Activated CD4-positive, alpha-beta T cell treated with anti-CD3 and anti-CD28 coated beads, Interleukin-2, amount 50 U/mL, for 16 hours (primary cell): ENCODE data around the gene USF2.

ENCODE experiments used
- DNase-seq: peaks from one replicate; pipeline ENCODE4 v3.0.0-alpha.2; 2020

Gene USF2

GRCh38 chr19:35304036-35304435, 35.3 kb downstream of the USF2 start:
- no peak for DNase-seq

DNA sequence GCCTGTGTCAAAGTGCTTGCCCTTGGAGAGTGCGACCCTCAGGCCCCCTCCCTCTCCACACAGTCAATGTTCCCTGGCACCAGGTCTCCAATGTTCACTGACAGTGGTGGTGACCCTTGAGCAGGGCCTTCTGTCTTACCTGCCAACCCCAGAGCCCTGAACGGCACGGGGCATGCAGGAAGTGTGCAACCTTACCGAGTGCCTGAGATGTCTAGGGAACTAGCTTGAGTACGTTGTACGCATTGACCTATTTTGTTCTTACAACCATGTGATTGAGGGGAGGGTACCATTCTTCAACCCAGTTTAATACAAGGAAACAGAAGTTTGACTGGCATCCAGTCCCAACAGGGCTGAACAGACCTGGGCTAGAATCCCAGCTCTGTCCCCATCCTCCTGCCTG, 36.4 kb downstream of the USF2 start:
- DNase-seq = no peak

- peak; percentile 5 for DNase-seq
Observed at GRCh38 chr19:35306473-35307246, 37.9 kb downstream of the USF2 start.

GRCh38 chr19:35307931-35308330, 39.2 kb downstream of the USF2 start:
- DNase-seq = no peak

DNA sequence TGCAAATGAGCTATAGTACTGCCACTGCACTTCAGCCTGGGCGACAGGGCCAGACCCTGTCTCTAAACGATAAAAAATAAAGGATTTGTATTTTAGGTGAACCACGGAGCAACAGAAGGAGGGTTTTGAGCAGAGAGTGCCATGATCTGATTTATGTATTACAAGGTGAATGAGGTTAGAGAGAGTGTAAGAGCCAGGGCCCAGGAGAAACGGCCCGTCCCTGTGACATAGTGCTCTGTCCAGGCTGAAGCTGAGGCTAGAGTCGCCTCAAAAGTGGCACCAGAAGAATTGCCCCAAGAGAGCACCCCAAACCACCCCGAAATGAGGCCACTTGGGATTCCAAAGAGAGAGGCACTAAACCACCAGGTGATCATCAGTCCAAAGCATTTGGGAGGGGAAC, 40.1 kb downstream of the USF2 start:
- DNase-seq = no peak

- DNase-seq = no peak
Observed at GRCh38 chr19:35309481-35310279, 40.9 kb downstream of the USF2 start.

GRCh38 chr19:35310331-35310730, 41.6 kb downstream of the USF2 start:
- no peak for DNase-seq

GRCh38 chr19:35310811-35311465, 42.2 kb downstream of the USF2 start:
- no peak for DNase-seq

DNA sequence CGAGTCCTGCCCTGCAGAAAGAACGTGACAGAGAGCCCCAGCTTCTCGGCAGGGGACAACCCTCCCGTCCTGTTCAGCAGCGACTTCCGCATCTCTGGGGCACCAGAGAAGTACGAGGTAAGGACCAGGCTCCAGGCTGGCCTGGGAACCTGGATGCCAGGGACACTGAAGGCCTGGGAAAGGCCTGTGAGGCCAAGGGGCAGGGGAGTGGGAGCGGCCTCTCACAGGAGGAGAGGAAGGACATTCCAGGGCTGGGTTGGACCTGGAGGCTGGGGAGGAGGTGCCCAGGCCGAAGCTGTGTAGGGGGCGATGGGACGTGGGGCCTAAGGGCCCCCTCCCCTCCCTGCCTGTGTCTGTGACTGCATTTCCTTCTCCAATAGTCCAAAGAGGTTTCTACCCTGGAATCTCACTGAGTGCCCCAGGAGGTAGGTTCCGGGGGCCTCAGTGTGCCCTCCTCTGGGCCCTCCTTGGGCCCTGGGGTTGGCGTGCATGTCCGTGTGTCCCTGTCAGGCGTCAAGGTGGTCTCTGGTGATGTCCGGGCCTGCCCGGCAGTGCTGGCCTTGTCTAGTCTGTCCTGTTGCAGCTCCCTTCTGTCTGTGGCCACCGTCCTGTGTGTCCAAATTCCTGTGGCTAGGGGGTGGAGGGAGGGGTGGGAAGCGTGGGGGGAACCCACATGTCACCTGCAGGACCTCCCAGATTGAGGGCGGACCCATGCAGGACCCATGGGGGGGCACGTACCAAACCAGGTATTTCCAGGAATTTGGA, 43.3 kb downstream of the USF2 start:
- no peak for DNase-seq

- no peak for DNase-seq
Observed at GRCh38 chr19:35313587-35313986, 44.8 kb downstream of the USF2 start.

GRCh38 chr19:35314031-35314430, 45.3 kb downstream of the USF2 start:
- no peak for DNase-seq

GRCh38 chr19:35314858-35315470, 46.2 kb downstream of the USF2 start:
- DNase-seq = no peak

DNA sequence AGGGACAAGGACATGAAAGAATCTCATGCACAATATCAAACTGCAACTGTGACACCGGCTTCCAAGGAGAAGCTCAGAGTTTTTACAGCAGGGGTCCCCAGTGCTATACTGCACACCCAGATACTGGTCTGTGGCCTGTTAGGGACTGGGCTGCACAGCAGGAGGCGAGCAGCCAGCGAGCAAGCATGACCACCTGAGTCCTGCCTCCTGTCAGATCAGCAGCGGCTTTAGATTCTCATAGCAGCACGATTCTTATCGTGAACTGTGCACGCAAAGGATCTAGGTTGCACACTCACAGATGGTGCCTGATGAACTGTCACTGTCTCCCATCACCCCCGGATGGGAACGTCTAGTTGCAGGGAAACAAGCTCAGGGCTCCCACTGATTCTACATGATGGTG, 47.1 kb downstream of the USF2 start:
- no peak for DNase-seq

DNA sequence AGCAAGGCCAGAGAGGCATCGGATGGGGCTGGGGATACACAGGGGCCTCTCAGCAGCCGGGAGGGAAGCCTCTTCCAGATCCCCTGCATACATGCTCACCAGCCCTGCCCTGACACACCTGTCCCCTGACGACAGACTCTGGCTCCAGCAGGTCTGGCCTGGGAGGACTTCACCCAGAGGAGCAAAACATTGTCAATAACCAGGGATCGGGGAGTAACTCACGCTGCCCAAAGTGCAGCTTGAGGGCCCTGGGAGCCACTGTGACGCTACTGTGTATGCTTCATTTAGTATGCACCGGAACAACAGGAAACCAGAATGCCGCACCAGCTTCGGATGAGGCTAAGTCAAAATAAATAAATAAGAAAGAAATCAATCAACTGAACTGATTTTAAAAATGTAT, 47.8 kb downstream of the USF2 start:
- DNase-seq = no peak

DNA sequence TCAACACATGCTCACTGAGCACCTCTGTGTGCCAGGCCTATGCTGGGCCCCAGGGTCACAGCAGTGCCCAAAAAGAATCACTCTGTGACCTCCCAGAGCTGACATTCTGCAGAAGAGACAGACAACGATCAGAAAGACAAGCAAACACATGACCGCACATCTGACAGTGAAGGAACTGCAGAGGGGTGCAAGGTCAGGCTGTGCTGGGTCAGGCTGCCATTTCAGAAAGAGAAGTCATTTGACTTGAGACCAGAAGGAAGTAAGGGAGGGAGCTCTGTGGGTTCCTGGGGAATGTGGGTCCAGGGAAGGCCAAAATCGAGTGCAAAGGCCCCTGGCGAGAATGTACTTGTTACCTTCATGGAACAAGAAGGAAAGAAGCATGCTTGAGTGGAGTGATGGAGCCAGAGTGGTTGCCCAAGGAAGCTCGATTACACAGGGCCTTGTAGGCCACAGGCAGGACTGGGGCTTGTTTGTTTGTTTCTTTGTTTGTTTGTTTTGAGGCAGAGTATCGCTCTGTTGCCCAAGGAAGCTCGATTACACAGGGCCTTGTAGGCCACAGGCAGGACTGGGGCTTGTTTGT, 48.8 kb downstream of the USF2 start:
- DNase-seq = no peak

DNA sequence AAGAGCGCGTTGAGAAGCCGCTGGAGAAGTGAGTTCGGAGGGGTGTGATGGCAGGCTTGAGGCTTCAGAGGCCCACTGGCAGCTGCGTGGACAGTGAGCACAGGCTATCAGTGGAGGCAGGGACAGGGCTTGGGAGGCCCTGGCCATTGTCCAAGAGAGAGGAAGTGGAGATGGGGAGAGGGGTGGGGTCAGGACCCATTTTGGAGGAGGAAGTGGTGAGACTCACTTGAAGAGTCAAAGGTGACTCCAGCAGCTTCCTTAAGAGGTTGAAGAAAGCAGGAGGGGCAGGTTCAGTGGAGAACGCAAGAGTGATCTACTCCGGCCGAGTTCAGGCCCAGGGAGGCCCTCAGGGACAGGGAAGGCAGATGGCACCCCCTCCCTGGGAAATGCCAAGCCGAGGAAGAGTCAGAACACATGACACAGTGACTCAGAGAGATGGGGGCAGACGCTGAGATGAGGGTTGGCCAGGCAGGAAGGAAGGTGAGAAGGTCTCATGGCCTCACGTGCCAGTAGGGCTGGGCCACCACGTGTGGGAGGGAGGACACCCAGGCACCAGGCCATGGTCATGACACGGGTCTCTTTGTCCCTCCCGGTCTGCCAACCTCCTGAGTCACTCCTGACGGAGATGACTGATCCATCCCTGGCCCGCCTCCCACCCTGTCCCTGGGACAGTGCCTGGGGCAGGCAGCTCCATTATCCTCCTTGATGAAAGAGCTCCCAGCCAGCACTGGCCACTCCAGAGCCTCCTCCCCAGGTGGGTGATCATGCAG, 50.1 kb downstream of the USF2 start:
- DNase-seq = no peak

DNA sequence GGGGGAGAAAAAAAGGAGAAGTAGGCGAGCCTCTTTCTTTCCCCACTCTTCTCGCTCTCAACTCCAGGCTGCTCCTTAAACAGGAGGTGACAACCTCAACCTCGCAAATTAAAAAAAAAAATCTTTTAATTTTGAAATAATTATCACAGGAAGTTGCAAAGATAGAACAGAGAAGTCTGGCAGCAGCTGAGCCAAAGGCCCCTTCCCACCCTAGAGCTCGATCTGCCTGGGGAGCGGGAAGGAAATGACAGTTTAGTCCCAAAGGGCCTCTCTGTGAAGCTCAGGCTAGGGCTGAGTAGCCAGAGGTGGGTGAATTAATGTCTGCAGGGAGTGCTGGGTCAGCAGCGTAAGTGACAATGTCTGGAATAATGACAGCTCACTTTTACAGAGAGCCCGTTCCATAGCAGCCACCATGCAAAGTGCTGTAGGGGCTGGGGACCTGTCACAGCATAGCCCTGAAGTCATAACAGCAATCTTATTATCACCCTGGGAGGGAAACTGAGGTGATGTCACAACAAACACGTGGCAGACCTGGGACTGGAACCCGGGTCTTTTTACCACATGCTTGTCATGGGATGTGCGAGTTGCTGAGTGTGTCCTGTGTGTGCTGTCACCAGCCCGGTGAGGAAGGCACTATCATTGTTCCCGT, 51.4 kb downstream of the USF2 start:
- no peak for DNase-seq

DNA sequence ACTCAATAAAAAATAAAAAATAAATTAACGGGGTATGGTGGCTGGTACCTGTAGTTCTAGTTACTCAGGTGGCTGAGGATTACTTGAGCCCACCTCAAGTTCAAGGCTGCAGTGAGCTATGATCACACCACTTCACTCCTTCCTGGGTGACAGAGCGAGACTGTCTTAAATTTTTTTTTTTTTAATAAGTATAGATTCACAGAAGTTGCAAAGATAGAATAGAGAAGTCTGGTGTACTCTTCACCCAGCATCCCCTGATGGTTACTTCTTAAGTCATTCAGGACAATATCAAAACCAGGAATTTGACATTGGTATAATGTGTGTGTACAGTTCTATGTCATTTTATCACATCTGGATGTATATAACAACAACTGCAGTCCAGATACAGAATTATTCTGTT, 52.5 kb downstream of the USF2 start:
- DNase-seq = no peak

DNA sequence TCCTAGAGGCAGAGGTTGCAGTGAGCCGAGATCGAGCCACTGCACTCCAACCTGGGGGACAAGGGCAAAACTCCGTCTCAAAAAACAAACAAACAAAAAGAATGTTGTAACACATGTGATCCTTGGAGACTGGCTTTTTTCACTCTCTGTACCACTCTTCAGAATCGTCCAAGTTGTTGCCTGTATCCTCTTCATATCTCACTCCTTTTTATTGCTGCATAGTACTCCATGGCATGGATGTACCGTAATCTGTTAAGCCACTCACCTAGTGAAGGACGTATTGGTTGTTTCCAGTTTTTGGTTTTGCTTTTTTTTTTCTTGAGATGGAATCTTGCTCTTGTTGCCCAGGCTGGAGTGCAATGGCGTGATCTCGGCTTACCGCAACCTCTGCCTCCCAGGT, 53.3 kb downstream of the USF2 start:
- no peak for DNase-seq

GRCh38 chr19:35327642-35328041, 58.9 kb downstream of the USF2 start:
- no peak for DNase-seq

- DNase-seq = no peak
Observed at GRCh38 chr19:35328851-35329285, 60.1 kb downstream of the USF2 start, which contains the start of gene CD22. Gene CD22, plus strand, starts transcription at chr19:35329187. Its CDS starts 2,854 bp downstream, at chr19:35332041.
